SK-N-SH (cell line): Measurements from ENCODE around the gene COX8A. TPM values are rescaled to one million over a fixed set of nuclear protein-coding genes. Genes with fewer than 3 reads are reported as not detected.
"Not testable (repeated sequence)": the region's sequence is repeated elsewhere in the genome, so short reads cannot be mapped to it uniquely, and the experiment has no call there.

ENCODE experiments used
- CTCF ChIA-PET: fragments of 300-600, 350-600 bp; formaldehyde crosslinking; extraction: SDS; loops from one replicate; lab custom pipeline; 2021; lab: Yijun Ruan, JAX
- POLR2A ChIA-PET: fragments of 350-600 bp; sonication (Branson Sonifier 250); formaldehyde crosslinking; extraction: SDS; loops from one replicate; lab custom pipeline; 2020; ENCODE audit warnings: antibody characterized with exemption, inconsistent platforms; lab: Yijun Ruan, JAX
- DNase-seq: peaks from one replicate; pipeline ENCODE4 v3.0.0; 2012
- H2AFZ ChIP-seq: fragments of 200-600 bp; sonication (generic); 2 replicates; pipeline ENCODE4 v1.8.1; 2016; ENCODE audit warnings: antibody characterized with exemption, mild to moderate bottlenecking, low read depth
- H3F3A ChIP-seq: fragments of 200-600 bp; sonication (generic); replicated peaks from 2 replicates; pipeline ENCODE3; 2016; ENCODE audit warnings: antibody characterized with exemption, mild to moderate bottlenecking; ENCODE audit not compliant: insufficient read depth
- H3K27ac ChIP-seq, 2 experiments: fragments of 200-500 bp in 1 of 2; fragments of 200-600 bp in 1 of 2; sonication (Bioruptor generic) in 1 of 2; sonication (generic), shearing (Covaris generic) in 1 of 2; 2 replicates each; pipeline versions ENCODE4 v1.5.1 to v1.6.1; 2014 to 2016; ENCODE audit warnings: low read depth in 2 of 2, inconsistent platforms in 1 of 2, low read length in 1 of 2, mild to moderate bottlenecking in 1 of 2, mixed read lengths in 1 of 2
- H3K27me3 ChIP-seq: fragments of 200-600 bp; sonication (generic), shearing (Covaris generic); 2 replicates; pipeline ENCODE4 v1.6.1; 2016; ENCODE audit warnings: mixed run types; ENCODE audit not compliant: insufficient read depth
- H3K36me3 ChIP-seq, 2 experiments: fragments of 200-500 bp in 1 of 2; fragments of 200-600 bp in 1 of 2; sonication (Bioruptor generic) in 1 of 2; sonication (generic) in 1 of 2; replicated peaks in 1 of 2; 2 replicates each; pipeline versions ENCODE3 to v1.5.1; 2014 to 2016; ENCODE audit warnings: low read length in 1 of 2, mild to moderate bottlenecking in 1 of 2; ENCODE audit not compliant: insufficient read depth in 2 of 2, control insufficient read depth in 1 of 2
- H3K4me1 ChIP-seq, 2 experiments: fragments of 200-500 bp in 1 of 2; fragments of 200-600 bp in 1 of 2; sonication (Bioruptor generic) in 1 of 2; sonication (generic), shearing (Covaris generic) in 1 of 2; 2 replicates each; pipeline versions ENCODE4 v1.5.1 to v1.6.1; 2014 to 2016; ENCODE audit warnings: low read depth in 1 of 2, low read length in 1 of 2, mixed run types in 1 of 2; ENCODE audit not compliant: insufficient read depth in 2 of 2, control insufficient read depth in 1 of 2
- H3K4me2 ChIP-seq: fragments of 200-600 bp; sonication (generic), shearing (Covaris generic); 2 replicates; pipeline ENCODE4 v1.6.1; 2017; ENCODE audit warnings: mixed run types
- H3K4me3 ChIP-seq, 2 experiments: fragments of 200-500 bp in 1 of 2; fragments of 200-600 bp in 1 of 2; sonication (Bioruptor generic) in 1 of 2; sonication (generic), shearing (Covaris generic) in 1 of 2; 2 replicates each; pipeline versions ENCODE4 v1.5.1 to v1.8.1; 2014 to 2016; ENCODE audit warnings: low read depth in 2 of 2, inconsistent platforms in 1 of 2, low read length in 1 of 2, mild to moderate bottlenecking in 1 of 2, mixed read lengths in 1 of 2, moderate library complexity in 1 of 2
- H3K79me2 ChIP-seq: fragments of 200-600 bp; sonication (generic); 2 replicates; pipeline ENCODE4 v1.8.1; 2017; ENCODE audit warnings: mild to moderate bottlenecking; ENCODE audit not compliant: insufficient read depth
- H3K9ac ChIP-seq: fragments of 200-600 bp; sonication (generic); 2 replicates; pipeline ENCODE4 v1.6.1; 2017; ENCODE audit warnings: mixed run types
- H3K9me2 ChIP-seq: fragments of 200-600 bp; sonication (generic); 2 replicates; pipeline ENCODE4 v1.6.1; 2017; ENCODE audit warnings: mixed run types
- H3K9me3 ChIP-seq: fragments of 200-600 bp; sonication (generic); 2 replicates; pipeline ENCODE4 v1.6.1; 2017; ENCODE audit warnings: mixed run types, mild to moderate bottlenecking, moderate library complexity
- H4K20me1 ChIP-seq: fragments of 200-600 bp; sonication (generic); 2 replicates; pipeline ENCODE4 v1.6.1; 2017; ENCODE audit warnings: mild to moderate bottlenecking, mixed run types; ENCODE audit not compliant: insufficient read depth
- CTCF ChIP-seq: fragments of 200-600 bp; sonication (generic); IDR thresholded peaks from 2 replicates; pipeline ENCODE4 v1.6.1; 2017; ENCODE audit warnings: antibody characterized with exemption, mild to moderate bottlenecking, moderate library complexity
- RAD21 ChIP-seq: IDR thresholded peaks from 2 replicates; pipeline ENCODE4 v1.6.1; 2012; ENCODE audit warnings: mild to moderate bottlenecking, low read length
- RFX5 ChIP-seq: IDR thresholded peaks from 2 replicates; pipeline ENCODE4 v1.6.1; 2012; ENCODE audit warnings: mild to moderate bottlenecking, improper control_type of control experiment, low read length
- YY1 ChIP-seq: IDR thresholded peaks from 2 replicates; pipeline ENCODE4 v1.4.0; 2012; ENCODE audit warnings: low read depth, mild to moderate bottlenecking
- ZBTB33 ChIP-seq: IDR thresholded peaks from 2 replicates; pipeline ENCODE4 v1.4.0; 2012; ENCODE audit warnings: low read depth, borderline replicate concordance
- WGBS: methylation state at CpG from one replicate; pipeline ENCODE4 v1.1.6; 2017; ENCODE audit warnings: low lambda C conversion rate; 5-methylcytosine and 5-hydroxymethylcytosine counted together
- polyA plus RNA-seq, 3 experiments: library from polyadenylated mRNA; depleted of rRNA; stranded (reverse); fragments of >200 nt; gene quantifications; 2 replicates each; pipeline ENCODE4 v1.2.3, GENCODE V29; 2012
- TF ChIP-seq, protein P1 (sequence below): IDR thresholded peaks from 2 replicates; pipeline ENCODE4 v1.4.0; 2012; ENCODE audit warnings: low read depth, borderline replicate concordance
- TF ChIP-seq, protein P2 (sequence below): IDR thresholded peaks from 2 replicates; pipeline ENCODE4; 2012

Gene COX8A
- polyA plus RNA-seq, 1 of the 3 experiments (the other 2 are of a cell fraction), result 824 TPM

DNA sequence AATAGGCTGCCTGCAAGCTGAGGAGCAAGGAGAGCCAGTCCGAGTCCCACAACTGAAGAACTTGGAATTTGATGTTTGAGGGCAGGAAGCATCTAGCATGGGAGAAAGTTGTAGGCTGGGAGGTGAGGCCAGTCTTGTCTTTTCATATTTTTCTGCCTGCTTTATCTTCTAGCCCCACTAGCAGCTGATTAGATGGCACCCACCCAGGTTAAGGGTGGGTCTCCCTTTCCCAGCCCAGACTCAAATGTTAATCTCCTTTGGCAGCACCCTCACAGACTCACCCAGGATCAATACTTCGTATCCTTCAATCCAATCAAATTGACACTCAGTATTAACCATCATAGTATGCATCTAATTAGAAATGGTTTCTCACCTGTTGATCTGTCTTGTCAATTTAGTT, 5.0 kb upstream of the COX8A start (continued):
- TF ChIP-seq, protein P1, sequence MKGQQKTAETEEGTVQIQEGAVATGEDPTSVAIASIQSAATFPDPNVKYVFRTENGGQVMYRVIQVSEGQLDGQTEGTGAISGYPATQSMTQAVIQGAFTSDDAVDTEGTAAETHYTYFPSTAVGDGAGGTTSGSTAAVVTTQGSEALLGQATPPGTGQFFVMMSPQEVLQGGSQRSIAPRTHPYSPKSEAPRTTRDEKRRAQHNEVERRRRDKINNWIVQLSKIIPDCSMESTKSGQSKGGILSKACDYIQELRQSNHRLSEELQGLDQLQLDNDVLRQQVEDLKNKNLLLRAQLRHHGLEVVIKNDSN, result no peak

DNA sequence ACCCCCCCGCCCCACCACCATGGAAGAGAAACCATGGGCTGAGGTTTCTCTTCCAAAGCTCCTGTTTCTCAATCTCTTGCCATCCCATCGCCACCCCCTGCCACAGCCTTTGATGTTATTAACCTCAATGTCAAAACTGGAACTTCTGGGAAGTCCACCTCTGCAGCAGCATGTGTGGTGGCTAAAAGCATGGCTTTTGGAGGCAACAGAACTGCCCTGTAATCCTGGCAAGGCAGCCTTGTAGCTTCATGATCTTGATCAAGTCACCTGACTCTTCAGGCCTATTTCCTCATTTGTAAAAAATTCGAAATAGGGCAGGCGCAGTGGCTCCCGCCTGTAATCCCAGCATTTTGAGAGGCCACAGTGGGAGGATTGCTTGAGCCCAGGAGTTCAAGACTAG, 3.5 kb upstream of the COX8A start:
- POLR2A ChIA-PET, result no interaction called here
- CTCF ChIA-PET, result interaction anchor here (0.8 to 3.1 kb wide), 4 partner anchors 13 to 203 kb away, joined by 3 to 9 read pairs (median 4); partner anchors contain the start of gene ZFTA
- 81% methylated on average over 5 of the region's 5 CpGs for WGBS

GRCh38 chr11:63973912-63974258, 535 bp upstream of the COX8A start:
- POLR2A ChIA-PET, result interaction anchor here (0.7 to 1.3 kb wide), 4 partner anchors 27 to 67 kb away, joined by 3 to 4 read pairs (median 4); no protein-coding TSS in a partner anchor
- not testable (repeated sequence) for H3K4me2 ChIP-seq, H3K27me3 ChIP-seq, H3K9me3 ChIP-seq, DNase-seq, H3K27ac ChIP-seq, H3F3A ChIP-seq, H3K9me2 ChIP-seq, H3K4me3 ChIP-seq, H3K36me3 ChIP-seq, H3K9ac ChIP-seq
- Histone ChIP-seq H3K79me2 (peaks cover 44% of the 10 kb centered on the region), H4K20me1 (peaks cover 12% of the 10 kb centered on the region), H3K4me1 (peaks cover 11 to 15% of the 10 kb centered on the region in 2 experiments; a peak in 2 of 4 replicates), H2AFZ (peak overlapping the region; percentile 30; the same call in 1 of the 2 replicates)
- WGBS, result 62% methylated on average over 18 of the region's 18 CpGs
- CTCF ChIA-PET, result interaction anchor here (0.7 to 1.9 kb wide), 7 partner anchors 11 to 277 kb away, joined by 3 to 6 read pairs (median 4); partner anchors contain the start of genes PLCB3 and ZFTA

More for the DNA sequence above, 3.5 kb upstream of the COX8A start:
- Histone ChIP-seq H3F3A (no peaks in the 10 kb centered on the region), H3K9ac (no peak overlapping the region), H3K9me2 (no peaks in the 10 kb centered on the region), H4K20me1 (peaks cover 6% of the 10 kb centered on the region), H3K4me2 (no peak overlapping the region), H3K36me3 (no peaks in the 10 kb centered on the region), H3K27me3 (no peaks in the 10 kb centered on the region), H3K79me2 (peaks cover 14% of the 10 kb centered on the region), H3K4me3 (no peak overlapping the region), H3K9me3 (no peaks in the 10 kb centered on the region), H3K27ac (no peak overlapping the region), H2AFZ (no peak overlapping the region), H3K4me1 (peaks cover 3 to 5% of the 10 kb centered on the region in 2 experiments; a peak in 2 of 4 replicates)
- DNase-seq, result no peak
- TF ChIP-seq YY1, result no peak
- TF ChIP-seq, protein P2, sequence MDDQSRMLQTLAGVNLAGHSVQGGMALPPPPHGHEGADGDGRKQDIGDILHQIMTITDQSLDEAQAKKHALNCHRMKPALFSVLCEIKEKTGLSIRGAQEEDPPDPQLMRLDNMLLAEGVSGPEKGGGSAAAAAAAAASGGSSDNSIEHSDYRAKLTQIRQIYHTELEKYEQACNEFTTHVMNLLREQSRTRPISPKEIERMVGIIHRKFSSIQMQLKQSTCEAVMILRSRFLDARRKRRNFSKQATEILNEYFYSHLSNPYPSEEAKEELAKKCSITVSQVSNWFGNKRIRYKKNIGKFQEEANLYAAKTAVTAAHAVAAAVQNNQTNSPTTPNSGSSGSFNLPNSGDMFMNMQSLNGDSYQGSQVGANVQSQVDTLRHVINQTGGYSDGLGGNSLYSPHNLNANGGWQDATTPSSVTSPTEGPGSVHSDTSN, result no peak
- TF ChIP-seq CTCF, result no peak
- no peak for TF ChIP-seq RFX5
- TF ChIP-seq, protein P1, result no peak
- TF ChIP-seq ZBTB33, result no peak
- no peak for TF ChIP-seq RAD21
